Glomerular visceral epithelial cell (primary cell): ENCODE data around the gene DNAL4.

Experiments
- DNase-seq: peaks from one replicate; pipeline ENCODE4 v3.0.0-alpha.2; 2016; ENCODE audit errors: extremely low spot score

DNAL4 gene

DNA sequence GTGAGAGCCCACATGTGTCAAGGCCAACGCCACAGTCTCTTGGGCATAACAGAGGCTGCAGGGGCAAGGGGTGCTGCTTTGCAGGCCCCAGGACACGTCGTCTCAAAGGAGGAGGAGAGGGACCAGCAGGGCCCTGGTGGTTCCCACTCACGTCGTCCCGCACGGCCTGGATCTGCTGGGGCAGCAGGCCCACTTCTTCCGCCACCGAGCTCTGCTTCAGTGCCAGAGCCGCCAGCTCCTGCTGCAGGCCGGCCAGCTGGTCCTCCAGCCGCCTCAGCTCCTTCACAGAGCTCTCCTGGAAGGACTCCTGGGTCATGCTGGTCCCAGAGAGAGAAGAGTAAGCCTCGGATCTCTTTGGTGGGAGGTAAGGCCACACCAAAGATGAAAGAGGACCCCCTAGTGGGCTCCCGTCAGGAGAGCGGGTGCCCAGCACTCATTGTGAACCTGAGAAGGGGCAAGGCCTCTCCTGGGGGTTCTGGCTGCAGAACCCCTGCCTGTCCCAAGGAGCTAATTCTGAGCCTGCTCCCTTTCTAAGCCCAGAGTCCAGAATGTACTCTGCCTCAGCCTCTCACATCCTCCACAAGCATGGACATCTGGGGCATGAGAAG lies 53.7 kb downstream of the DNAL4 start:
- DNase-seq = no peak

DNA sequence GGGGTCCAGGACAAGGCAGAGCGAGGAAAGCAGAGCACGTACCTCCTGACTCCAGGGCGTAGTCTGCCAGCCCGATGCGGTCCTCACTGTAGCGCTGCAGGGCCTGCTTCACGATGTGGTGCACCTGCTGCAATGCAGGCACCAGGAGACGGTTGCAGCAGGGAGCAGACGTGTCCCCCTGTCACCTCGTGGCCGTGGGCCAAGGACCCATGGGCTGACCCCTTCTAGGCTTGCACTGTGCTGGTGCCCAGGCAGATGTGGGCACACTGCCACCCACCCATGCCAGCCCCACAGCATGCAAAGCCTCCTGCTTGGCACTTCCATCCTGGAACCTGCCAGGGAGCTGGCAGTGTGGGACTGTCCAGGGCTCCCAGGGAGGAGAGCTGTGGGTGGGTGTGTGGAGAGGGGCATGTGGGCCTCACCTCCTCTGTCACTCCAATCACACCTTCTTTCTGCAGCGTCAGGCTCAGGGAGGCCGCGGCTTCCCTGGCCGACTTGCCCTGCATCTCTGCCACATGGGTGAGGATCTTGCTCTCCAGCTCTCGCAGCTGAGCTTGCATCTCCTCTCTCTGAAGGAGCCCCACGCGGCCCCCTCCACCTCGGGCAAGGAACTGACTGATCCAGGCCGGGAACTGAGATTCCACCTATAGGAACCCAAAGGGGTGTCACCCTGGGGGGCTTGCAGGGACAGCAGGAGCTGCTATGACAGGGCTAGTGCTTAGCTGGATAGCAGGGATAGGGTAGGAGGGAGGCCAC lies 54.5 kb downstream of the DNAL4 start:
- no peak for DNase-seq

DNA sequence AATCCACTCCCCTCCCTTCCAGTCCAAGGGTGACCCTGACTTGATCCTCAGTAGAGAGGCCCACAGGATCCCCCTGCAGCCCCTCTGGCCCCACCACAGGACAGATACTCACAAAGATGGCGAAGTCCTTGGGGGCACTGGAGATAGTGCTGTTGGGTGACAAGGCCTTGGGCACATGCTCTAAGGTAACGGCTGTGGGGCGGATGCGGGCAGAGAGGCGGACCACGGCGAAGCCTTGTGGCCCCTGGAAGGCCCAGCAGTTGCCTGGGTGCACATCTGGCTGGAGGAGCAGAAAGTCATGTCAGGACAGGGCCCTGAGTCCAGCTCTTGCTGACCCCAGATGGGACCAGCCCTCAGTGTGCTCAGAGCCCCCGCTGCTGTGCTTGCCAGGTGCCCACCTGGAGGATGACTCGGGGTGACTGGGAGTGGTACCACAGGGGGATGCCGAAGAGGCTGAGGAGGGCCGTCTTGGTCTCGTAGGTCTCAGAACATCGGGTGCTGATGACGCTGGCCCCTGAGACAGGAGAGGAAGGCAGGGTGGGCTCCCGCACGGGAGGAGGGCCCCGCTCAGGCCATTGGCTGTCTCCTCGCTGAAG lies 55.4 kb downstream of the DNAL4 start:
- no peak for DNase-seq

GRCh38 chr22:38737302-38738060 lies 56.5 kb downstream of the DNAL4 start:
- peak; percentile 11 for DNase-seq

GRCh38 chr22:38736257-38736570 lies 57.7 kb downstream of the DNAL4 start:
- DNase-seq = no peak

DNA sequence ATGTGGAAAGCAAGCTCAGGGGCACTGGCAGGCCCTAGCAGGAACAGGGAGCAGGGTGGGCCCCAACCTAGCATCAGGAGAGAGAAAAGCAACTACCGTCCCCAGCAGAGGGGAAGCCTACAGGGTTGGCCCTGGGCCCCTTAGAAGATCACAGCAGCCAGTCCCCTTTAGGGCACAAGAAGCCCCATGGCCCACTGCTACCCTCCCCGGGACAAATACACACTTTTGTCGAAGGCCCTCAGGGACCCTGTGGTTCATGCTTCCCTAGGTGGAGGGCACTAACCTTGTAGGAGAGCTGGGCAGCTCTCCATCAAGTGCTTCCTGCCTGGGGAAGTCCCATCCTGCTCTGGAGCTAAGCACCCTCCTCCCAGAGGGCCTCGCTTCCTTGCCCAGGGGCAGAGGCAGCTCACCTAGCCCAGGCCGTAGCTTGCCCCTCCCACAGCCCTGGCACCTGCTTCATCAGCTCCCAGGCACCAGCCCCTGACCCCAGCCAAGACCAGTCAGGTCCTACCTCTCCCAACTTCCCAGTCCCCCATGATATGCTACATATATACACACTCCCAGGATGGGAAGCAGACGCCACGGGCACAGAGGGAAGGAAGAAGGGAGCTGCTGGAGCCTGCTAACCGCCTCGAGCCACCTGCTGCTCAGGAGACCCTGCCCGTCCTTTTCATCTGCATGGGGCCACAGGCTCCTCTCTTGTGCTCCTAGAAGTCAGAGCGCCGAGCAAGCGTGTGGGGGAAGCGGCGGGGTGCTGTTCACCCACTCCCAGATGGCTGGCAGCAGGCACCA lies 58.3 kb downstream of the DNAL4 start:
- DNase-seq = no peak

GRCh38 chr22:38735126-38735464 lies 58.8 kb downstream of the DNAL4 start:
- DNase-seq = no peak

GRCh38 chr22:38734421-38735100 lies 59.4 kb downstream of the DNAL4 start:
- no peak for DNase-seq

DNA sequence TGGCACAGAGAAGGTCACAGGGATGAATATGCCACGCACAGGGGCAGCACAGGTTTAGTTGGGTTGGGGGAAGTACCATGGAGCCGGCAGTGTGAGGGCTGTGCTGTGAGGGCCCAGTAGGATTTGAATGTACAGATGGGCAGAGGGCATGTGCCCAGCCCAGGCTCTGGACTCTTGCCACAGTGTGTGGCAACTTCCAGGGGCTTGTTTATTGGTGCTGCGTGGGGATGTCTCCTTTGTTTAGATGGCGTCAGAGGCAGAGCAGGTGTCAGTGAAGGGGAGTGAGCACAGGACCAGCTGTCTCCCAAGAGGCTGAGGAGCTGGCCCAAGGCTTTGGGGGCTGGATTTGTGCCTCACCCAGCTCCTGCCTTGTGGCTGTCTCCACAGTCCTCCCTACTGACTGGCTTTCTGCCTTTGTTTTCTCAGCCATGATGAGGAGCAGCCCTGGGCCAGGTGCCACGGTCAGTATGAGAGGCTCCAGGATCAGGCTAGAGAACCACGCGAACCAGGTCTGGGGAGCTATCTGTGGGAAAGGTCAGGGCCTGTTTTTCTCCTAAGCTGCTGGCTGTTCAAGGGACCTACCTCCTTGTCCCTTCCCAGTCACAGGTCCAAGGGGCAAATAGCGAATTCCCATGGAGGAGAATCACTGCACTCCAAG lies 60.1 kb downstream of the DNAL4 start:
- DNase-seq = no peak

DNA sequence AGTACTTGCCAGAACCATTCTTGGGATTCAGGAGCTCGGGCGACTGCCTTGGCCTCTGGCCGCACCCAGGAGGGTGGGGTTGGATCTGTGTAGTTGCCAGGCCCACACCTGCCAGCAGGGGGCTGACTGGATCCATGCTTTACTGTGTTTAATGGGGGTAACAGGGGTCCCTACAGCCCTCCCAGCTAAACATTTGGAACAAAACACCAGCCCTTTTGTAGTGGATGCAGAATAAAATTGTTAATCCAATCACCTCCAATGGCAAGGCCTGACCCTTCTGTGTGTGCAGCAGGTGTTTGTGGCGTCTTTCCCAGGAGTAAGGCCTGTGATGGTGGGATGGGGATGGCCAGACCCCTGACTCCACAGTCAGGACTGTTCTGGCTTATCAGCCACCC lies 60.6 kb downstream of the DNAL4 start:
- DNase-seq = peak; percentile 20

DNA sequence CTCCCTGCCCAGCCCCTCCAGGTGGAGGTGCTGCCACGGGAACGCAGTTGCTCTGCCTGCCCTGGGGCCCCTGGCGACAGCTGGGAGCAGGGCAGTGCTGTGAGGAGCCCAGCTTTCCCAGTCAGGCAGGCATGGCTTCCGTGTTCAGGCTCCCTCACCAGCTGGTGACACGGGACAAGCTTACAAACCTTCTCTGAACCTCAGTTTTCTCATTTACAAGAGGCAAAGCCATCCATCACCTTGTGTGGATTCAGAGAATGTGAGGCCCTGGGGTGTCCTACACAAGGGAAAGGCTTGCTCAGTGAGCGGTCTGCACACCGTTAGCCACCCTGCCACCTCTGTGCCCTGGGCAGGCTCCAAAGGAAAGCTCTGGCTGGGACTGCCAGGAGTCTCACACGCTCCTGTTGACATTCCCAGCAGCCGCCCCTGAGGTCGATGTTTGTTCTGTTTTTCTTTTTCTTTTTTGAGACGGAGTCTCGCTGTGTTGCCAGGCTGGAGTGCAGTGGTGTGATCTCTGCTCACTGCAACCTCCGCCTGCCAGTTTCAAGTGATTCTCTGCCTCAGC lies 61.6 kb downstream of the DNAL4 start:
- no peak for DNase-seq

GRCh38 chr22:38731703-38732161 lies 62.2 kb downstream of the DNAL4 start:
- no peak for DNase-seq

DNA sequence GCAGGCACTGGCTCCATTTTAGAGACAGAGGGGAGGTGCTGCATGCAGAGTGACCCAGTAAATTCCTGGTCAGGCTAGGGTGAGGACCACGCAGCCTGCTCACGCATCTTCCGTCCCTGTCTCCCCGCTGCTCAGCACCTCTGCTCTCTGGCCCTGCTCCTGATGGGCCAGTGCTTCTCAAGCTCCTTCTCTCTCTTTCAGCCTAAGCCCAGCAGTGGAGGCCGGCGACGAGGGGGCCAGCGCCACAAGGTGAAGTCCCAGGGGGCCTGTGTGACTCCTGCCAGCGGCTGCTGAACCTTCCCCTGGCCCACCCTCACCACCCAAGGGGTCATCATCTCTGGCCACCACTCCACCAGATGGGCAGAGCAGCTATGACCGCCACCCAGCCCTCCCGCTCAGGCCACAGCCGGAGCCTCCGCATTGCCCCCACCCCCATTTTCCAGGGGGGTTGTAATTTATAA lies 63.5 kb downstream of the DNAL4 start:
- DNase-seq = no peak

DNA sequence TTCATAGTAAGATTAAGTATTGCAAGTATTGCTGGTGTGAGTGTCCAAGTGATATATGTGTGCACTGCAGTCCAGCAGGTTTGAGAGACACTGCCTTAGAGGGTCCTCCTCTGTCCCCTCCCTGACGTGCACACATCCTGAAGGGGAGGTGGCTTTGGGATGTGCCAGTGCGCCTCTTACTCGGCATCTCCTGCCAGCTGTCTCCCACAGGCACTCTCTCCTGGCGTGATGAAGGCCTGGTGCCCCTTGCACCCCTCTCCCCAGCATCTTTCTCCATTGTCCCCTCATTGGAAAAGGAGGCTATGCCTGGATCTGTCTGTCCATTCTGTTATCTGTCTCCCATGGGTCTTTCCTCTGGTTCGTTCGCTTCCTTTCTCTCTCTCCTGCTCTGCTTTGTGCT lies 64.0 kb downstream of the DNAL4 start:
- no peak for DNase-seq

GRCh38 chr22:38728871-38729796 lies 64.8 kb downstream of the DNAL4 start:
- DNase-seq = no peak
